Activated naive CD4-positive, alpha-beta T cell treated with anti-CD3 and anti-CD28 coated beads, Interleukin-2, amount 50 U/mL, for 16 hours (primary cell): Measurements from ENCODE around the gene SEMA4A.

ENCODE experiments used
- DNase-seq: peaks from one replicate; pipeline ENCODE4 v3.0.0-alpha.2; 2020

SEMA4A gene

DNA sequence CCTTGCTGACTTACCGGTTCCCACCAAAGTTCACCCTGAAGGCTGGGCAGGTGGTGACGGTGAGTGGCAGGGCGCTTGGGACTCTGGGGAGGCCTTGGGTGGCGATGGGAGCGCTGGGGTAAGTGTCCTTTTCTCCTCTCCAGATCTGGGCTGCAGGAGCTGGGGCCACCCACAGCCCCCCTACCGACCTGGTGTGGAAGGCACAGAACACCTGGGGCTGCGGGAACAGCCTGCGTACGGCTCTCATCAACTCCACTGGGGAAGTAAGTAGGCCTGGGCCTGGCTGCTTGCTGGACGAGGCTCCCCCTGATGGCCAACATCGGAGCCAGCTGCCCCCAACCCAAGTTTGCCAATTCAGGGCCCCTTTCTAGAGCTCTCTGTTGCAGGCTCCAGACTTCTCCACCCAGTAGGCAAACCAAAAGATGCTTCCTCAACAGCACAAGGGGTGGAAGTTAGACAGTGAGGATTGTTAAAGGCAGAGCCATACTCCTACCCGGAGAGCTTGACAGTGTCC lies 16.4 kb upstream of the SEMA4A start:
- no peak for DNase-seq

DNA sequence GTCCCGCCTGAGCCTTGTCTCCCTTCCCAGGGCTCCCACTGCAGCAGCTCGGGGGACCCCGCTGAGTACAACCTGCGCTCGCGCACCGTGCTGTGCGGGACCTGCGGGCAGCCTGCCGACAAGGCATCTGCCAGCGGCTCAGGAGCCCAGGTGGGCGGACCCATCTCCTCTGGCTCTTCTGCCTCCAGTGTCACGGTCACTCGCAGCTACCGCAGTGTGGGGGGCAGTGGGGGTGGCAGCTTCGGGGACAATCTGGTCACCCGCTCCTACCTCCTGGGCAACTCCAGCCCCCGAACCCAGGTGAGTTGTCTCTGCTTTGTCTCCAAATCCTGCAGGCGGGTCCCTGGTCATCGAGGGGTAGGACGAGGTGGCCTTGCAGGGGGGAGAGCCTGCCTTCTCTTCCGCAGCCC lies 14.9 kb upstream of the SEMA4A start:
- no peak for DNase-seq

GRCh38 chr1:156140879-156141707 lies 12.3 kb upstream of the SEMA4A start:
- peak; percentile 35 for DNase-seq

GRCh38 chr1:156143765-156144489 lies 9.5 kb upstream of the SEMA4A start:
- no peak for DNase-seq

GRCh38 chr1:156144742-156145141 lies 8.6 kb upstream of the SEMA4A start:
- DNase-seq: no peak

DNA sequence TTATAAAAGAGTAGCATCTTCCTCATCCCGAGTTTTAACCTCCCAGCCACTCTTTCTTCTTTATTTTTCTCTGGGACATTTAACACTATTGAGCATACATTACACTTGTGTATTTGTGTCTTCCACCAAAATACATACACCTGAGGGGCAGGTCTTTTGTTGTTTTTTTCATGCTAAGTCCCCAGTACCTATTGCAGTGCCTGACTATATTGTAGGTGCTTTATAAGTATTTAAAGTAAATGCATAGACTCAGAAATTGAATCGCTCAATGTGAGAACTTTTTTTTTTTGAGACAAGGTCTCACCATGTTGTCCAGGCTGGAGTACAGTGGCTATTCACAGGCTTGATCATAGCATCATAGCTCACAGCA lies 7.8 kb upstream of the SEMA4A start:
- DNase-seq: no peak

DNA sequence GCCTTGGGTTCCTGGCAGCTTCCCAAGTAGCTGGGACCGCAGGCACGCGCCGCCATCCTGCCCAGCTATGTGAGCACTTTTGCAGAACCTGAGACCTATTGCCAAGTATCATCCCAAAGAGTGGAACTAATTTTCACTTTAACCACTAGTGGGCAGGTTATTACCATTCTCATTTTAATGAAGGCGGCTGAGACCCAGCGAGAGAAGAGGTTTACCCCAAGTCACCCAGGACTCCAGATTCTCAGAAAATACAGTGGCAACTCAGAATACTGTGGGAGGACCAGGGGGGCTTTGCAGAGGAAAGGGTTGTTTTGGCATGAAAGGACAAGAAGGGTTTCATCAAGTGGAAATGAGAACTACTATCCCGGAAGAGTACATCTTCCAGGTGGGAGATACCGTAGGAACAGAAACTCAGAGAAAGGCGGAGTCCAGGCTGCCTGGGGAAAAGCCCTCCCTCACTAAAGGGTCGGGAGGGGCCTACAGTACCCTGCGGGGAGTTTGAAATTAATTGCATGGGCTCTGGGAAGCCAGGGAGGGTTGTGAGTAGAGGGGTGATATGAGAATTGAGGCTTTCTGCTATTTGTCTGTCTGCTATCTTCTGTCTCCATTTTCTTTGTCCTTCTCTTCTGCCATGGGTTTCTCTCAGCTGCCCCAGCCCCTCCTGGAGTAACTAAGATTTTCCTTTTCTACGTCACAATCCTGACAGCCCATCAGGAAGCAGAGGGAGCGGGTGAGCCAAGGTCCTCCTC lies 7.2 kb upstream of the SEMA4A start:
- peak; percentile 40 for DNase-seq

GRCh38 chr1:156146769-156147405 lies 6.5 kb upstream of the SEMA4A start:
- no peak for DNase-seq

DNA sequence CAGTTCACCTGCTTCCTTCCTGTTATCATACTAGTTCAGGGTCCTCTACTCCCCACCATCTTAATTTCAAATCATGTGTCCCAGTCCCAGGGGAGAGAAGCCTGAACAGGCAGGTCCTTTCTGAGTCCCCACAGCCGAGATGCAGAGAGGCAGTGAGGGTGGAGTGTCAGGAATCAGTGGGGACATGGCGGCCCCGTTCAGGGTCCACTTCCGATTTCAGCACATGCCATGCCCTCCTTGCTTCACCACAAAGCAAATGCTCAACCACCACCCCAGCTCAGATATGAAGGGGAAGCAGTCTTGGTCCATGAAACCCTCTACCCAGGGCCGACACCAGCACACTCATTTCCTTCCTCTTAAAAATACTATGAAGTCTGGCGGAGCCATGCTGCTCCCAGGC lies 5.2 kb upstream of the SEMA4A start:
- no peak for DNase-seq

DNA sequence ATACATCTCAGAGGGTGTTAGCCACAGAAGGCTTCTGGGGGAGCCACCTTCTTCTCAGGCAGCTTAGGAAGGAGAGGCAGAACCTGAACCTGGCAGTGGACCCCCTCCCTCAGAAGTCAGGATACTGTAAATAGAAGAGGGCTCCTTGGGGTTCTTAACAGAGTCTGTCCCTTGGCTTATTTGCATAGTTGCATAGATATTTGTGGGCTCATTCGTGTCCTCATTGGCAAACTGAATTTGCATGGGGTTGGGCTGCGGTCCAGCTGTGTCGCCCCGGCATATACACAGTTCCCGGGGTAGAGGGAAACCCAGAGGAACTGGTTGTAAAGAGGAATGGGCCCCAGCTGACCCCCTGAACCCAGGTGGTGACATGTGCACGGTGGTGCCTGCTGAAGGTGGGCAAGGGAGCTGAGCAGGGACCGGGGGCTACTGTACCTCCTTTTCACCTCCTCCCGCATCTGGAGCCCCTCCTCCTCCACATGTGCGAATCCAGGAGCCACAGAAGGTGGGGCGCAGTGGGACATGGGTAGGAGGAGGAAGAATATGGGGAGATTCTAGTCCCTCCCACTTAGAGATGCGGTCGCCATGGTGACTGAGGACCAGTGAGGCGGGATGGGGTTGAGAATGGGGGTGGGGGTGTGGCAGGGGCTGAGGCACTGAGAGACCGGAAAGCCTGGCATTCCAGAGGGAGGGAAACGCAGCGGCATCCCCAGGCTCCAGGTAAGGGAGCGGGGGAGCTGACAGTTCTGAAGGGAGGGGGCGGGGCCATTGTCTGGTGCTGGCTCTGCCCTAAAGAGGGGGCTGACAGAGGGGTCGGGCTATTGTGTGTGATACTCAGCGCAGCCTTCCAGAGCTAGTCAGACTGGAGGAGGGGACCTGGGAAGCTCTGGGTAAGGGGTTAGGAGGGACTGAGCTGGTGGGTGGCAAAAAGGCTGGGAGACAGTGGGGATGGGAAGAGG lies 3.7 kb upstream of the SEMA4A start:
- no peak for DNase-seq

DNA sequence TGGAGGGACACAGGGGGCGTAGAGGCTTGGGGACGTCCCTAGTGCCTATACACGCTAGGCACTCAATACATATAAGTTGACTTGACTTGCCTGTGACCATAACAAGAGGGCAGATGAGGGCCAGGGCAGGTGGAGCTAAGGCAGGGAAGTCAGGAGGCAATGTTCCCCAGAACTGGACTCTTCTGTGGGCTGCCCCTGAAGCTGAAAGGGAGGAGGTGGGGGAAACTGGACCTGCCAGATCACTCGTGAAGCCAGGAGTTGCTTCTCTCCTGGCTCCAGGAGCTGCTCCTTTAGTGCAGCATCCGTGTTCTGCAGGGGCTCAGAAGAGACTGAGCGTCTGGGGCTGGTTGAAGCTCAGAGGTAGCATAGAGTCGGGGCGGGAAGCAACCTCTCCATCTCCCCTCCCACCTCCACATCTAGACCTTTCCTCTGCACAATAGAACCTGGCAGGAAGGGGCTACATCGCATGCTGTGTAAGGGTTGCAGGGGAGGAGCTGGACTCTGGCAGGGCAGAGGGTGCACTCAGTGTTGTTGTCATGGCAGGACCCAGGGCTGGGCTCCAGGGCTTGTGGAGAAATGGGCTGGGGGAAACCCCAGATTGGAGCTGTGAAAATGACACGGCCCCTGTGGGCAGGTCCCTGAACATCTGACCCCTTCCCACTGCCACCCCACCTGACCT lies 2.9 kb upstream of the SEMA4A start:
- no peak for DNase-seq

DNA sequence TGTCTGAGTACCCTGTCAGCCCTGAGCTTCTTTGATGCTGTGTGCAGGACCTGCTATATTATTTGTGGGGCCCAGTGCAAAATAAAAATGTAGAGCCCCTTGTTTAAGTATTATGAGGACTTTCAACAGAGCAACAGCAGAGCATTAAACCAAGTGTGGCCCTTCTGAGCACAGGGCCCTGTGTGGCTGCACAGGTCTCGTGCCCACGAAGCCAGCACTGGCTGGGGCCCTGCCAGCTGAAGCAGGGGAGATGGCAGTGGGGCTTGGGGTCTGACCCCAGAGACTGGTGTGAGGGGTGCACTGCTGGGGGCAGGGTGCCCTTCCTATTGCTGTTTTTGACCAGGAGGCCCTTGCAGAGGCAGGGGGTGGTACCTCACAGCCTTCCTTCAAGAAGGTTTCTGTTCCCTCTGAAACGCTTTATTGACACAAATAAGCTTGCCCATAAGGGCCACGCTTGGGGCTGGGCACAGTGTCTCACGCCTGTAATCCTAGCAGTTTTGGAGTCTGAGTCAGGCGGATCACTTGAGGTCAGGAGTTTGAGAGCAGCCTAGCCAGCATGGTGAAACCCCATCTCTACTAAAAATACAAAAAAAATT lies 2.2 kb upstream of the SEMA4A start:
- DNase-seq: no peak

- DNase-seq: no peak
Measured at GRCh38 chr1:156152628-156153027, 757 bp upstream of the SEMA4A start.

GRCh38 chr1:156154317-156154749 lies 948 bp downstream of the SEMA4A start:
- no peak for DNase-seq

DNA sequence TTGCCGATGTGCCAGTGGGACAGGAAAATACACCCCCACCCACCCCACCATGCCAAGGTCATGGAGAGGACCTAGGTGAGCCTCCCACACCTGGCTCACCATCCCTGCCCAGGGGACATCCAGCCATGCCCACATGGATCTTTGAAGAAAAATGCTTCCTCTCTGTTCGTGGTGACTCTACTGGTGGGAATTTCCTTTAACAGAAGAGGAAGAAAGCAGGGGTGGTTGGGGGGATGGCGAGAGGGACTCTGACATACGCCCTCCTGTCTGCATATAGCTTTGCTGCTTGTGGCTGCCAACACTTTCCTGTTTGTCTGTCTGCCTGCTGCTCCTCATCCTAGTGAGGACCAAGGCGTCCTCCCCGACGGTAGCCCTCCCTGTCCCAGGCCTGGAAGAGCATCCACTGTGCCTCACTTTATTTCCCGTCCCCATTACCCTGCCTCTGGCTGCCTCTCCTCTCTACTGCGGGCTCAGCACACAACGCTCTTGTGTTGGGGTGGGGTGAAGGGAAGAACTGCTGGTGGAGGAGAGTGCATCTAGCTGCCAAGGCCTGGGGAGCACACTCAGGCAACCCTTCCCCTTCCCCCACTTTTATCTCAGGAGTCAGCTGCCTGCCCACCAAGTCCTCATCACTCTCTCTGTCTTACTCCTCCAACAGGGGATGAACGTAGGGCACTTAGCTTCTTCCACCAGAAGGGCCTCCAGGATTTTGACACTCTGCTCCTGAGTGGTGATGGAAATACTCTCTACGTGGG lies 2.5 kb downstream of the SEMA4A start:
- DNase-seq: no peak

- DNase-seq: no peak
Measured at GRCh38 chr1:156157506-156157905, 4.1 kb downstream of the SEMA4A start.

GRCh38 chr1:156157966-156158365 lies 4.6 kb downstream of the SEMA4A start:
- no peak for DNase-seq

DNA sequence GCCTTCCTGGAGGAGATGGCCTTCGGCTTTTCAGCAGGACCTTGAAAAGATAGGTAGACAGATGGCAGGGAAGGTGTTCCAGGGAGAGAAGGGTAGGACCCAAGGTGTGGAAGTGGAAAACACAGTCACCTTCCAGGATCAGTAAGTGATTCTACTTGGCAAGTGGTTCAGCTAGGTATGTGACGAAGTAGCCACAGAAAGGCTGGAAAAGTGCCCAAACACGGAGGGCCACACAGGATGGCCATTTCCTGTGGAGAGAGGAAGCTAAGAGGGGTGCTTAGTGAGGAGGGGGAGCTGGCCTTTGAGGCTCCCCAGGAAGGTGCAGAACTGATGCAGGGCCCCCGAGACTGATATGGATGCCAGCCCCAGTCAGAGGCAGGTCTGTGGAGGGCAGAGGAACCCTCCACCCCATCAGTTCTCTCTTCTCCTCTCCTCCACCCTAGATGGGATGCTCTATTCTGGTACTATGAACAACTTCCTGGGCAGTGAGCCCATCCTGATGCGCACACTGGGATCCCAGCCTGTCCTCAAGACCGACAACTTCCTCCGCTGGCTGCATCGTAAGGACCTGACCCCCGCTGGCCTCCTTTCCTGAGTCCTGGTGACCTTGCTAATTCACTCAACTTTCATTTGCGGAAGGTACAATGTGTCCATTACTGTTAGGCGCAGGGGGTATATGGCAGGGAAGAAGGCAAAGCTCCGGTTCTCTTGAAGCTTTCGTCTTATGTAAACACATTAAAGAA lies 6.8 kb downstream of the SEMA4A start:
- DNase-seq: no peak

DNA sequence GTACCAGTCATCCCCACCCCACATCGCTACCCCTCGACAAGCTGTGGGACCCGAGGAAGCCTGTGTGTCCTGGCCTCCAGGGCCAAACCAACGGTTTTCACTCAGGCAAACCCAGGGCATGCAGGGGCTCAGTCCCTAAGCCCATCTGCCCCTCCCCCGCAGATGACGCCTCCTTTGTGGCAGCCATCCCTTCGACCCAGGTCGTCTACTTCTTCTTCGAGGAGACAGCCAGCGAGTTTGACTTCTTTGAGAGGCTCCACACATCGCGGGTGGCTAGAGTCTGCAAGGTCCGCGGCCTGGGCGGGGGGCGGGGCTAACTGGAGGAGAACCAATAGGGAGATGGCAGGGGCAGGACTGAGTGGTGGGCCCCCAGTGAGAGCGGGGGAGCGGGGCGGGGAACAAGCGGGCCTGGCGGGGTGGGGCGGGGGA lies 7.4 kb downstream of the SEMA4A start:
- DNase-seq: peak; percentile 71
